Activated naive CD8-positive, alpha-beta T cell treated with anti-CD3 and anti-CD28 coated beads for 36 hours (primary cell): ENCODE results near the gene VPS37C. TPM values are rescaled to one million over a fixed set of nuclear protein-coding genes. Genes with fewer than 3 reads are reported as not detected.
"Not testable (repeated sequence)": the region's sequence is repeated elsewhere in the genome, so short reads cannot be mapped to it uniquely, and the experiment has no call there.

ENCODE experiments used
- DNase-seq: peaks from one replicate; pipeline ENCODE4 v3.0.0; 2021
- H3K27ac Mint-ChIP-seq: one replicate; pipeline ENCODE4 v1.8.0; 2022; ENCODE audit warnings: mild to moderate bottlenecking, moderate library complexity, mixed read lengths
- H3K27me3 Mint-ChIP-seq: one replicate; pipeline ENCODE4 v1.8.0; 2022; ENCODE audit warnings: mild to moderate bottlenecking, mixed read lengths
- H3K36me3 Mint-ChIP-seq: one replicate; pipeline ENCODE4 v1.8.0; 2021; ENCODE audit warnings: mild to moderate bottlenecking, mixed read lengths
- H3K4me1 Mint-ChIP-seq: one replicate; pipeline ENCODE4 v1.8.0; 2021; ENCODE audit warnings: mixed read lengths
- H3K4me3 Mint-ChIP-seq: one replicate; pipeline ENCODE4 v1.8.0; 2022; ENCODE audit warnings: mild to moderate bottlenecking, moderate library complexity, mixed read lengths
- H3K9me3 Mint-ChIP-seq: one replicate; pipeline ENCODE4 v1.8.0; 2022; ENCODE audit warnings: mixed read lengths
- total RNA-seq, 2 experiments: library from RNA; stranded (reverse); gene quantifications; one replicate each; pipeline ENCODE4 v1.2.3, GENCODE V29; 2021

Gene VPS37C
- total RNA-seq, 2 experiments from 2014 or later, result 8.1 to 8.8 TPM

DNA sequence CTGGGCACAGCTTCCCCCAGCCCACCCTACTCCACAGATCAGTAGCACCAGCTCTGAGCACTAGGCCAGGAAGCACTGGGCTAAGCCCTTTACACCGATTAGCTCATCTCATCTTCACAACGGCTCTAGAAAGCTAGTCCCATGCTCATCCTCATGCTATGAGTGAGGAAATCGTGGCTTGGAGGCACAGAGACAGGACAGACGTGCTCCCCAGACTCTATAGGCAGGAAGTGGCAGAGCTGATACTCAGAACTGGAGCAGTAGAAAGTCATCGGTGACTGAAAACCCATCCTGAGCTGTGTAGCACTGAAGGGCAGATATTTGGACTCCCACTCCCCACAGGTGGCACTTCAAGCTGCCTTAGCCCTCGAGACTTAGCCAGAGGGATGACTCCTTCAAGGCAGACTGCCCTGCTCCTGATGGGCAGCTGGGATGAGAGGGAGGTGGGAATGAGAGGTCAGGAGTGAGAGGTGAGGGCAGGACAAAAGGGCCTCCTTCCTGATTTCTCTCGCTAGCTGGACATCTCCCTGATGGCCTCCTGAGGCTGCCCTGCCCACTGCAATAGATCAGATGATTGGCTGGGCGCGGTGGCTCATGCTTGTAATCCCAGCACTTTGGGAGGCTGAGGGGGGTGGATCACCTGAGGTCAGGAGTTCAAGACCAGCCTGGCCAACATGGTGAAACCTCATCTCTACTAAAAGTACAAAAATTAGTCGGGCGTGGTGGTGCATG lies 49.3 kb downstream of the VPS37C start:
- DNase-seq, result peak; percentile 70
- peak overlapping the region; percentile 99 for H3K27ac Mint-ChIP-seq
- H3K27me3 Mint-ChIP-seq, result peaks cover 6% of the 10 kb centered on the region
- H3K4me3 Mint-ChIP-seq, result peak overlapping the region; percentile 73
- peaks cover 97% of the 10 kb centered on the region for H3K4me1 Mint-ChIP-seq
- peaks cover 5% of the 10 kb centered on the region for H3K9me3 Mint-ChIP-seq
- peaks cover 84% of the 10 kb centered on the region for H3K36me3 Mint-ChIP-seq

DNA sequence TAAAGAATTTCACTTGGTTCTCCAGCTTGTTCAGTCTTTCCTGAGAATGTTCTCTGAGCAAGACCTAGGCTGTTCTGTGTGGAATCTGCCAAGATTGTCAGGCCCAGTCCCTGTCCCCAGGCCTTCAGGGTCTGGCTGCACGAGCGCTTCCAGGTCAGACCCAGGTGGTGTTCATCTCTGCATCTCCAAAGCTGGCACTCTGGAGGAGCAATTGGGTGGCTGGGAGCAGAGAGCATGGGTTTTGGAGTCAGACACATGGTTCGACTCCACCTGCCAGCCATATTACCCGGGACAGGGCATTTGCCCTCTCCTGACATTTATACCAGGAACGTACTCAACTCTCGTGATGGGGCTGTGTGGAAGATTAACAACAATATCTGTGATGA lies 50.2 kb downstream of the VPS37C start:
- Mint-ChIP-seq H3K4me1 (peaks cover 96% of the 10 kb centered on the region), H3K4me3 (peak overlapping the region; percentile 73), H3K27ac (peak overlapping the region; percentile 99), H3K27me3 (no peaks in the 10 kb centered on the region), H3K9me3 (no peaks in the 10 kb centered on the region), H3K36me3 (peaks cover 84% of the 10 kb centered on the region)
- DNase-seq, result no peak

DNA sequence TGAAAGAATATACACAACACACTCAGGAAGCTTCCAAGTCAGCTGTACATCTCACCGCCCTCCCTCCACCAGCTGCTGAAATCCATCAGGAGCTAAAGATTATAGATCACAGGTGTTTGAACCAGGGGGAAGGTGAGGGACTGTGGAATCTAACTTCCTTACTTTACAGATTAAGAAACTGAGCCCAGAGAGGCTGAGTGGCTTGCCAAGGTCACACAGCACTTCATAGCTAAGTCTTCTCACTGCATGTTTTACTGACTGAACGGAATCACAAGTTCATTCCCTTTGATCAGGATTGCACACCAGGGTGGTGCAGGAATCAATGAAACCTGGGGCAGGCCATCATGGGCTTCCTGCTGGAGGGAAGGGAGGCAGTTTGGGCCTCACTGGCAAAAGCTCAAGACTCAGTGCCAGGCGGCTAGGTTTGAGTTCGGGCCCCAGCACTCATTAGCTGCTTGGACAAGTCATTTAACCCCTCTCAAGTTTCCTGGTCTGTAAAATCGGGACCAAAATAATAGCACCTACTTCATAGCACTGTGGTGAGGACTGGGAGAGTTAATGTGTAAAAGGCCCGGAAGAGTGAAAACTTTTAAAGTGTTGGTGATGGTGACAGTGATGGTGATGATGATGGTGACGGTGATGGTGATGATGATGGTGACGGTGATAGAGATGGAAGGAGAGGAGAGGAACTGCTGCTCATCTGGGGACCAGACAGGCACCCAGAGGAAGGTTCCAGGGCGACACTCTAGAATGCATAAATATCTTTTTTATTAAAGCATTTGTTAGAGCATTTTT lies 50.8 kb downstream of the VPS37C start:
- Mint-ChIP-seq H3K4me1 (peaks cover 93% of the 10 kb centered on the region), H3K27me3 (no peaks in the 10 kb centered on the region), H3K9me3 (no peaks in the 10 kb centered on the region), H3K27ac (peak overlapping the region; percentile 99), H3K36me3 (peaks cover 82% of the 10 kb centered on the region), H3K4me3 (peak overlapping the region; percentile 16)
- DNase-seq, result no peak

DNA sequence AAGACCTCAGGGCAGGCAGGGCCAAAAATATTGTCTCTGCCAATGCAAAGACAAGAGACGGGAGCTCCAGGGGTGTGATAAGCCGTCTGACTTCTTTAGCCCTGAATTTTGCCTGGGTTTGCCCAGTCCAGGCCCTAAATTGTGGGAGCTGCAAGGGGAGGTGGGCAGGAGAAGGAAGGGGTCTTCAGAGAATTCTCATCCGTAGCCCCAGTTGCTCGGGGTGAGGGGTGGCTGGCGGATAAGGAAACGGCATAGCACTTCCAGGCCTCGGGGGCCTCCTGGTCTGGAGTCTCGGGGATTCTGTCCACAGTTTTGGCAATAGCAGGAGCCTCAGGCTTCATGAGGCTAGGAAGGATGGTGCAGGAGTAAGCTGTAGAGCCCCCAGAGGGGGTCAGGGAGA lies 51.6 kb downstream of the VPS37C start:
- DNase-seq, result no peak
- Mint-ChIP-seq H3K9me3 (no peaks in the 10 kb centered on the region), H3K4me1 (peaks cover 90% of the 10 kb centered on the region), H3K27me3 (no peaks in the 10 kb centered on the region), H3K4me3 (peak overlapping the region; percentile 26), H3K27ac (peak overlapping the region; percentile 99), H3K36me3 (peaks cover 76% of the 10 kb centered on the region)

DNA sequence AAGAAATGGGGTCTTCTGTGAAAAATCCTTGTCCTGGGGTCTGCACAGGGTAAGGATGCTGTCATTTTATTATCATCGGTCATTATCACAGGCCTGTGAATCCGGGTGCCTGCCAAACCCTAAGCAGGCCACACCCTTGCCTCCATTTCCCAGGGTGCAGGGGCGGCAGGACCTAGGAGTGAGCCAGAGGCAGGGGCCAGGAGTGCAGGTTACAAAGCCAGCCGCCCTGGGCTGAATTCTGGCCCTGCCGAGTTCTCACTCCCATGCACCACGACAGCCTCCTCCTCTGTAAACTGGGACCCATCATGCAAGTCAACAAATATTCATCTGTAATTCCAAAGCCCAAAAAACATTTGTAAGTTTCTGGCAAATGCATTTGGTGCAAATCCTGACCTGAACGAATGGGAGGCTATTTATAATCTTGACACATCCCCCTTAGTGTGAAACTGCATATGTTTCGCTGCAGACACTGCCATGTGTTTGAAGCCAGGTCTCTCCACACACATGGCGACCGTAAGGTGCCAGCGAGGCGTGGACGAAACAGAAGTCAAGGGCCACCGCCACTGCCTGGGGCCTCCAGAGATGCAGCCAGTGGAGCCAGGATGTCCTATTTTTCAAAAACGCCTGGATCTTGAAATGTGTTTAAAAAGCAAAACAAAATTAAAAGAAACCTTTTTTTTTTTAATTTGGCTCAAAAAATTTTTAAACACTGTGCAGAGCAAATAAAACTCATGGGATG lies 52.2 kb downstream of the VPS37C start:
- H3K27ac Mint-ChIP-seq, result peak overlapping the region; percentile 99
- H3K9me3 Mint-ChIP-seq, result no peaks in the 10 kb centered on the region
- DNase-seq, result no peak
- peaks cover 77% of the 10 kb centered on the region for H3K36me3 Mint-ChIP-seq
- H3K27me3 Mint-ChIP-seq, result no peaks in the 10 kb centered on the region
- peaks cover 84% of the 10 kb centered on the region for H3K4me1 Mint-ChIP-seq
- peak overlapping the region; percentile 26 for H3K4me3 Mint-ChIP-seq

DNA sequence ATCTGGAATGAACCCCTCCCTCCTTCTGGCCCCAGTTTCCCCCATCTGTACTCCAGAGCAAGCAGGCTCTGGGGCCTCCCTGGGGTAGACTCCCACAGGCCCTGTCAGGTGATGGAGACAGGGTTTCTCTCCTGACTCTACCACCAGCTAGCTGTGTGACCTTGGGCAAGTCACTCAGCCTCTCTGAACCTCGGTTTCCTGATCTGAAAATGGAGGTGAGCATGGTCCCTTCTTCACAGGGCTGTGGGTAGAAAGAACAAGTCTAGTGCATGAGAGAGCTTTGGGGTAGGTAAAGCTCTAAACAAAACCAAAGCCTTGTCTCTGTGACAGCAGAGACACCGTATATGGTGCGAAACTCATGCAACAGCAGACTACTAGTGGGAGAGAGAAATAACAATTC lies 53.3 kb downstream of the VPS37C start:
- H3K9me3 Mint-ChIP-seq, result no peaks in the 10 kb centered on the region
- peak overlapping the region; percentile 9 for H3K4me3 Mint-ChIP-seq
- H3K36me3 Mint-ChIP-seq, result peaks cover 77% of the 10 kb centered on the region
- no peak for DNase-seq
- H3K27ac Mint-ChIP-seq, result peak overlapping the region; percentile 99
- peaks cover 76% of the 10 kb centered on the region for H3K4me1 Mint-ChIP-seq
- H3K27me3 Mint-ChIP-seq, result no peaks in the 10 kb centered on the region

DNA sequence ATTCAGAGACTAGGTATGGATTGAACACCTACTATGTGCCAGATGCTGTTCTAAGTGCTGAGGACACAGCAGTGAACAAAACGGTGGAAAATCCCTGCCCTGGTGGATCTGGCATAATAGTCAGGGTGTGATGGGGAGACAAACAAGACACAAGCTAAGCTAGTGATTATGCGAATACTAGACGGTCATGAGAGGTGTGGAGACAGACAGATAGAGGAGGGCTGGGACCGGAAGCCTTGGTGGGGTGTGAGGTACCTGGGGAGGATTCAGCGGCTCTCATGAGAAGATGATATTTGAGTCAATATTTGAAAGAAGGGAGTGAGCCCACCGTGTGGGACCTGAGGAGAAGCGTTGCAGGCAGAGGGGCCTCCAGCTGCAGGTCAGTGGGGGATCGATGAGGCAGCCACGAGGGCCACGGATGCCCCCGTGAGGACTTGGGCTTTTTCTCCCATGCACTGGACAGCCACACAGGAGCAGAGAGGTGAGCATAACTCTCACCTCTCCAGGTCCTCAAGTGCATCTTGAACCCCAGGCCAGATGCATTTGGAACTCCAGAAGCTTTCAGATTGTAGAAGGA lies 54.2 kb downstream of the VPS37C start:
- Mint-ChIP-seq H3K27ac (peak overlapping the region; percentile 99), H3K9me3 (no peaks in the 10 kb centered on the region), H3K4me1 (peaks cover 67% of the 10 kb centered on the region), H3K36me3 (peaks cover 70% of the 10 kb centered on the region), H3K4me3 (peak overlapping the region; percentile 68), H3K27me3 (no peaks in the 10 kb centered on the region)
- no peak for DNase-seq

DNA sequence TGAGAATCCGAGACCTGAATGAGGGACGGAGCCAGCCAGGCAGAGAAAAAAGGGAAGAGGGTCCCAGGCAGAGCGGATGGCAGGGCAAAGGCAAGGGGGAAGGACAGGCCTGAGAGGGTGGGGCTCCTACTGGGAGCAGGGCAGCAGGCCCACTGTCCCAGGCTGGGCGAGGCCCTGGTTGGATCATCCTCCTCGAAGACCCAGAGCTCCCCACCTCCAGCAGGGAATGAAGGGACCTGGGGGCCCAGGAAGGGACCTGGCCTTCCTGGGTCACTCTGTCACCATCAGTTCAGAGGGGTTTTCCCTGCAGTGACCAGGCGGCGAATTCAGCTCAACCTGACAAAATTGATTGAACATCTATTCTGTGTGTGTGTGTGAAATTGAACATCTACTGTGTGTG lies 54.9 kb downstream of the VPS37C start:
- Mint-ChIP-seq H3K27ac (peak overlapping the region; percentile 99), H3K4me1 (peaks cover 60% of the 10 kb centered on the region), H3K4me3 (peak overlapping the region; percentile 68), H3K27me3 (no peaks in the 10 kb centered on the region), H3K9me3 (no peaks in the 10 kb centered on the region), H3K36me3 (peaks cover 63% of the 10 kb centered on the region)
- no peak for DNase-seq

DNA sequence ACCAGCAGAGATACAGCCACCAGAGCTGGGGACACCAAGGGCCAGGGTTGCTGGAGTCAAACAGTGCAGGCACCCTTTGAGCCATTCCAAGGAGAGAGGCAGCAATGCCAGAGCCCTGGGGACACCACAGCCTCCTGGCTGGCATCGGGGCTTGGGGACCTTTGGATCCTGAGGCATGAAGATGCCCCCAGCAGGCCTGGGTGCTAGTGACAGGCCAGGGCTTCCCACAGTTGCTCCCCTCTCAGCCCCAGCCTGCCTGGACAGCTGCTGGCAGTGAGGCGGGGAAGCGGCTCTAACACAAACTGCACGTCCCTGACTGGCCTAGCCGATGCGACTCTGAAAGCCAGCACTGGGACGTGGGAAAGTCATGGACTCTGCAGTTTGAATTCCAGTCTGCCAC lies 56.3 kb downstream of the VPS37C start:
- Mint-ChIP-seq H3K9me3 (no peaks in the 10 kb centered on the region), H3K27ac (no peak overlapping the region), H3K4me1 (peaks cover 47% of the 10 kb centered on the region), H3K4me3 (peak overlapping the region; percentile 68), H3K27me3 (no peaks in the 10 kb centered on the region), H3K36me3 (peaks cover 53% of the 10 kb centered on the region)
- DNase-seq, result no peak

DNA sequence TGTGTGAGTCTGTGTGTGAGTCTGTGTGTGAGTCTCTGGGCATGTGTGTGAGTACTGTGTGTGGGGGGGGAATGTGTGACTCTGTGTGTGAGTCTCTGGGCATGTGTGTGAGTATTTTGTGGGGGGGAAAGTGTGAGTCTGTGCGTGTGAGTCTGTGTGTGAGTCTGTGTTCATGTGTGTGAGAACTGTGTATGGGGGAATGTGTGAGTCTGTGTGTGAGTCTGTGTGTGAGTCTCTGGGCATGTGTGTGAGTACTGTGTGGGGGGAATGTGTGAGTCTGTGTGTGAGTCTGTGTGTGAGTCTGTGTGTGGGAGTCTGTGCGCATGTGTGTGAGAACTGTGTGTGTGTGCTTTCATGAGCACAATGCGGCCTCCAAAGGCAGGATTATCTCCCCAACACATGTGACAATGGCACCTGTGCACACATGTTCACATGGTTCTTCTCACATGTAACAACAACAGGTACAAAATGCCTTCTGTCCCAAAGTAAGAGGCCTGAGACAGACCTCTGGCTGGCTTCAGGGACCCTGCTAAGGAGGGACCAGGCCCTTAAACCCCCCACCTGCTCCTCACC lies 57.3 kb downstream of the VPS37C start:
- no peak for DNase-seq
- Mint-ChIP-seq H3K36me3 (peaks cover 46% of the 10 kb centered on the region), H3K4me1 (peaks cover 37% of the 10 kb centered on the region), H3K27ac (no peak overlapping the region), H3K9me3 (no peaks in the 10 kb centered on the region), H3K27me3 (no peaks in the 10 kb centered on the region), H3K4me3 (no peak overlapping the region)

DNA sequence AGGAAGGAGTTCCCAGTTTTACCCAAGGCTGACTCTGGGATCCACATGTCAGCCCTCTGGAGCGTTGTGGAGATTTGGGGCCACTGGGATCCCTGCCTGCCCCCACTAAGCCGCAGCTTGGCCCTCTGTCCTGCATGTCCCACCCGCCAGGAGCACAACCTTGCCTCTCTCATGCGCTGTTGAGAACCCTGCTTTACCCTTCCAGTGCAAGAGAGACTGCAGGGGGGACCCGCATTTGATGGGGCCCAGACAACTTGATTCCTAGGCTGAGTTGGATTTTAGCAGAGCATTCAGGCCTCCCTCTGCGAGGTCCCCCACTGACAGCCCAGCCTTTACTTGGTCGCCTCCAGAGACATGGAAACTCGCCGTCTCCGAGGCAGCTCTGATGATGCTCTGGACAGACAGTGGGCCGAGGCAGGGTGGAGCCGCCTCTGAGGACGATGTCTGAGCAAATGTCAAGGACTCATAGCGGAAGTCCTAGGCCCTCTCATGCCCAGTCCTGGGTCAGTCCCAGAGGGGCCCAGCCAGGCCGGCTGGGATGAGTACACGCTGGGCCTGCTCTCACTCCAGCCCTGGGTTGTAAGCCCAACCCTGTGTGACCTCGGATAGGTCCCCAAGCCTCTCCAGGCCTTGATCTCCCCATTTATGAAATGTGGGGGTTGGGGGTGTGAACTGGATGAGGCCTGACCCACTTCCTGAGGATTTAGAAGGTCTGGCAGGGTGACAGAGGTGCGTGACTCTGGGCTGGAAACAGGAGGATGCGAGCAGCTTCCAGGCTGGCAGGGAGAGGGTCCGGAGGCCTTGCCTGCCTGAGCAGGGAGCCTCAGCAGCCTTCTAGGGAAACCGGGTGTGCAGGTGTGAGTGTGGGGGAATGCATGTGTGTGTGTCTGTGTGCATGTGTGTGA lies 58.3 kb downstream of the VPS37C start:
- H3K4me3 Mint-ChIP-seq, result no peak overlapping the region
- peaks cover 40% of the 10 kb centered on the region for H3K36me3 Mint-ChIP-seq
- no peak overlapping the region for H3K27ac Mint-ChIP-seq
- no peaks in the 10 kb centered on the region for H3K27me3 Mint-ChIP-seq
- H3K9me3 Mint-ChIP-seq, result no peaks in the 10 kb centered on the region
- peaks cover 29% of the 10 kb centered on the region for H3K4me1 Mint-ChIP-seq
- DNase-seq, result peak; percentile 46

DNA sequence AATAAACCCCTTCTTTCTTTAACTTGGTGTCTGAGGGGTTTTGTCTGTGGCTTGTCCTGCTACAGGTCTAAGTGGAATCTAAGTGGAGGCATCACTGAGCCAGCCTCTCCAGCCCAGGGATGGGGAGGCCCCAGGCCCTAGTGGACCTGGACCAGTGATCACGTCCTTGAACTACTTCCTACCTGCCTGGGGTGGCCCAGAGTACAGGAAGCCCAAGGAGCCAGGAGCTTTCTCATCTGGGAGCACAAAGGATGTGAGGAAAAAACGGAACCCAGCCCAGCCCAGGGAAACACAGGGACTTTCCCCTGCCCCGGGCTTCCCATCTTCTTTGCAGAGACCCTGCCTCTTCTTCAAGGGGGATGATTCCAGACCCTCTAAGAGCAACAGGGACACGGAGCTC lies 62.4 kb downstream of the VPS37C start:
- H3K27ac Mint-ChIP-seq, result no peak overlapping the region
- no peak for DNase-seq
- peaks cover 19% of the 10 kb centered on the region for H3K36me3 Mint-ChIP-seq
- no peak overlapping the region for H3K4me3 Mint-ChIP-seq
- peaks cover 6% of the 10 kb centered on the region for H3K9me3 Mint-ChIP-seq
- H3K27me3 Mint-ChIP-seq, result no peaks in the 10 kb centered on the region
- H3K4me1 Mint-ChIP-seq, result peaks cover 20% of the 10 kb centered on the region

DNA sequence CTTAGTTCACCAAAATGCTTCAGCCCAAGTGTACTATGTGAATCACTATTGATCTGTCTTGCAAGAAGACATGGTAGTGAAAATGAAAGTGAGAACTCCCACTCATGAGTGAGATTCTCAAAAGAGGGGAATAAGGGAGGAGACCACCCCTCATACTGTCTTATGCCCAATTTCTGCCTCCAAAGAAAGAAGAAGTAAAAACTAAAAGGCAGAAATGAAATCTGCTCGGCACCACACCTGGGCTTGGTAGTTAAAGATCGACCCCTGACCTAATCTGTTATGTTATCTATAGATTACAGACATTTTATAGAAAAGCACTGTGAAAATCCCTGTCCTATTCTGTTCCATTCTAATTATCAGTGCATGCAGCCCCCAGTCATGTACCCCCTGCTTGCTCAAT lies 63.0 kb downstream of the VPS37C start:
- H3K9me3 Mint-ChIP-seq, DNase-seq, H3K4me3 Mint-ChIP-seq, H3K27ac Mint-ChIP-seq, H3K27me3 Mint-ChIP-seq: not testable (repeated sequence)
- Mint-ChIP-seq H3K36me3 (peaks cover 16% of the 10 kb centered on the region), H3K4me1 (peaks cover 22% of the 10 kb centered on the region)

DNA sequence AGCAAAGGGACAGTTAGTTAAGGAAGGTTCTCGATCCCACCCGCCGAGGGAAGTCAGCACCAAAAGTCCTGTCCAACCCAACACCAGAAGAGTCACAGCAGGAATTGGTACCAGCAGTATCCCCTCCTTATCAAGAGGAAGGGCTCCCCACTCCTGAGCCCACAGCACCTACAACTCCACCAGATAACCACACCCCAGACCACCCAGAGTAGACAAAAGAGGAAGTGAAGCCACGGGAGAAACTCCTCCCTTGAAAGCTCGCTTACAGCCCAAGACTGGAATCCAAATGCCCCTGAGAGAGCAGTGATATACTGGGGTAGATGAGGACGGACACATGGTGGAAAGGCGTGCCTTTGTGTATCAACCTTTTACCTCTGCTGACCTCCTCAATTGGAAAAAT lies 66.2 kb downstream of the VPS37C start:
- no peak for DNase-seq
- peak overlapping the region; percentile 70 for H3K27ac Mint-ChIP-seq
- H3K4me3 Mint-ChIP-seq, result no peak overlapping the region
- peaks cover 8% of the 10 kb centered on the region for H3K9me3 Mint-ChIP-seq
- no peaks in the 10 kb centered on the region for H3K27me3 Mint-ChIP-seq
- peaks cover 37% of the 10 kb centered on the region for H3K36me3 Mint-ChIP-seq
- peaks cover 46% of the 10 kb centered on the region for H3K4me1 Mint-ChIP-seq
